HG03025 (cell line): ENCODE data around the gene ASB5.
A peak's percentile ranks its signal among the peaks of the same experiment; 100 is the strongest.
"Not testable (repeated sequence)": the region's sequence is repeated elsewhere in the genome, so short reads cannot be mapped to it uniquely, and the experiment has no call there.

Experiments used
- ATAC-seq: cut with Tn5 transposase; IDR thresholded peaks from one replicate; pipeline ENCODE4 v1.9.1; 2021; ENCODE audit warnings: mild to moderate bottlenecking, moderate library complexity; ENCODE audit not compliant: unreplicated experiment, low FRiP score

ASB5 gene

GRCh38 chr4:176279560-176279959 is 10.5 kb upstream of the ASB5 start:
- ATAC-seq, result not testable (repeated sequence)

DNA sequence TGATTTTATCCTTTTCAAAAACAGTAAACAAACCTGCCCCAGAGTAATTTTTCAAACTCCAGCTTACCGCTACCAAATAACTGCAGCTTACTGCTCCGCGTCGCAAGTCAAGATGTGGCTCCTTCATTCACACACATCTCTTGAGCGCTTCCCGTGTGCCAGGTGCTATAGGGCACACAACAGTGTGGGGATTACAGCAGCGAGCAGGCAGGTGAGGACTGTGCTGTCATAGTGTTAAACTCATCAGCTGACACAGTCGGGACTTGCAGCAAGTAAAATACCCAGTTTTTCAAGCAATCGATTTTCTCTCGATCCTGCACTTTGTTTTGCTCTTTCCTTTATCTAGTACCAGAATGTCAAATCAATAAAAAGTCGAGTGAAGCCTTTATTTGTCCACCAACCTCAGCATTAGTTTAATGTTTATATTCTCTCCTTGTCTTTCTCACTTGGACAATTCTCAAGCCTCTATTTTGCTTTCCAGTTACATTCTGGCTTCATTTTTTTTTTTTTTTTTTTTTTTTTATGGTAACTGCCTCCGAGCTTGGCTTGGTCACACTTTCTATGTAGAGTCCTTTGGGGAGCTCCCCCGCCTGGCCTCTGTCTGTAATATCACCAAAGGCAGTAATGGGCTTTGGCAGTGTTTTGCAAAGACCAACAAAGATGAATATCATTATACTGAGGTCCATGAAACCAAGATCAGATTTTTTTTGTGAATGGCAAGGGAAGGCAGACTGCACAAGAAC is 8.3 kb upstream of the ASB5 start:
- ATAC-seq, result peak; percentile 92

GRCh38 chr4:176276710-176277109 is 7.7 kb upstream of the ASB5 start:
- no peak for ATAC-seq

DNA sequence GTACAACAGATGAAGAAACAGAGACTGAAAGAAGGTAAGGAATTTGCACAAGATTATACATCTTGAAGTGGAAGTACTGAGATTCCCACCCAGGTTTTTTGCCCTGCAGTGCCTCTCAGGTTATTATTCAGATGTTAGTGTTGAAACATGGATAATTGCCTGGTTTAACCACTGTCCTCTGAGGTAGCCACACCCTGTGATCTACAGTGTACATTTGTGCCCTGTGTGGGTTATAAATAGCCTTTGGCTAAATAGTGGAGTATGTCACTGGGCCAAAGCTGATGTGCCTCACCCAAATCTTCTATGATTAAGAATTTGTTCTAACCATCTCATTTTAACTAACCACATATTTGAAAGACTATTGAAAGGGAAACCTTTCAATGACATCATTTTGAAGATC is 5.4 kb upstream of the ASB5 start:
- no peak for ATAC-seq

- no peak for ATAC-seq
Measured at GRCh38 chr4:176273736-176274135, 4.7 kb upstream of the ASB5 start.

DNA sequence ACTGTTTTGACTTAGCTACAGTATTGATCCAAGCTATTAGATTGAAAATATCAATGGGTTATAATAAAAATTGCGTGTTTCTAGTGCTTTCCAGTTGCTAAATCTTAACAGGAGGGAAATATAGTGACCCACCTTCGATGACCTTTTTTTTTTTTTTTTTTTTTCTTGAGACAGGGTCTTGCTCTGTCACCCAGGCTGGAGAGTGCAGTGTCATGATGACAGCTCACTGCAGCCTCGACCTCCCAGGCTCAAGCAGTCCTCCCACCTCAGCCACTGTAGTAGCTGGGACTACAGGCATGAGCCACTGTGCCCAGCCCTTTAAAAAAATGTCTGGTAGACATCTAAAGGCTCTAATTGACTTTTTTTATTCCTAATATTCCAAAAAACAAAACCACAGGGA is 3.8 kb upstream of the ASB5 start:
- ATAC-seq, result no peak

DNA sequence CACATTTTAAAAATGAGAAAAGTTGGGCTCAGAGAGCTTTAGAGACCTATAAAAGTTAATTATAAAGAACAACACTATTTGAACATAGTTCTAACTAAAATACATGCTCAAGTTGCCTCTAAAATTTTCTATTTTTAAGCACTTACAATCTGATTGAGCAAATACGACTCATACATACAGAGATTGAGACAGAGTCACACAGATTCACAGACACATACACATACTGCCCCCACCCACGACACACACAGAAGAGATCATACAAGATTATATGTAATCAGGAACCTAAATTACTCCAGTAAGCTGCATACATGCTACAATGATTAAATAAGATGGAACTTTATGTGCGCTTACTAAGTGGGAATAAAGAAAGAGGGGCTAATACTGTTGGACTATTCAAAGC is 2.7 kb upstream of the ASB5 start:
- no peak for ATAC-seq

- no peak for ATAC-seq
Measured at GRCh38 chr4:176270669-176271068, 1.6 kb upstream of the ASB5 start.

DNA sequence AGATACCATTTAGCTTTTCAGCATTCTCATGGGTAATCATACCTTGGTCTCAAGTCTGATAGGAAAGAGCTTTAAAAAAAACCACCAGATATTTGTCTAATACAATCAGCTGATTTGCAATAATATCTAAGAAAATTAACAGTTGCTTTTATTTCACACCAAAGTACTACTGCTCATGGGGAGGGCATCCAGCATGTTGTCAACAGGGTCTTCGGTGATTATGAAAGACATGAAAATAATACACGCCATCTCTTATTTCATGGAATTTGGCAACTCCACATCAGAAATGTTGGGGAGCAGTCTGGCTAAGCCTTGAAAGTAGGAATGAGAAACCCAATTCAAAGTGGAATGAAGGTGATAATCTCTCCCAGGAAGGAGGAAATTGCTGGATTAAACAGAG is 3.0 kb downstream of the ASB5 start:
- no peak for ATAC-seq

DNA sequence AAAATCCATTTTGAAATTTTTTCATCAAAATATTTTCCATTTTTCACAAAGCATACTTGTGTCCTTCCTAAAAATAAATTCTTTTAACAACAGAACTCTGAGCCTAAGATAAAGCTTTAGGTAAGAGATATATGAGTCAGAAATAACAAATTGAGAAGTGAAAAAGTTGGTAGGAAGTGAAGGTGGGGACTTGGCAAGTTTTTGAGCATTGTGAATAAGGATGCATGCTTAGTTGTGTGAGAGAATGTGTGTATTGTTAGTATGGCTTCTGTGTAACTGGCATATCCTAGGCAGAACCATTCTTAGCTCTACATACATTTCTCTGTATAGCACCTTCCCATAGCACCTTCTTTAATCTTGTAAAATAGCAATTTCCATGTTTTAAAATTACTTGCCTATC is 6.8 kb downstream of the ASB5 start:
- peak; percentile 99 for ATAC-seq

DNA sequence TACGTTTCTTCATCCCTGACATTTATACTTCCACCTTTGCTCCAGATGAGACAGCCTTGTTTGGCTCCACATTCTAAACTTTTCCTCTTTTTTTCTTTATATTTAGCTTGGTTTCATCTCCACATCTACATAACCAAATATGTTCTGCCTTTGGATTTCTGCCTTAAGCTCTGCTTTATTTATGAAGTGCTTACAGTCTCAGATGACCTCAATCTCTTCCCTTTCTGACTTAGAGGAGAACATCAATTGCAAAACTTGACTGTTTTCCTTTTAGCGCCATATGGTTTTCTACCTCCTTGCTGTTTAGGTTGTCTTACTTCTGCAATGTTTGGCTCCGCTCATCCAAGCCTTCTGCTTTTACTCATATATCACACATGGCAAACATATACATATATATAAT is 7.5 kb downstream of the ASB5 start:
- ATAC-seq, result no peak

DNA sequence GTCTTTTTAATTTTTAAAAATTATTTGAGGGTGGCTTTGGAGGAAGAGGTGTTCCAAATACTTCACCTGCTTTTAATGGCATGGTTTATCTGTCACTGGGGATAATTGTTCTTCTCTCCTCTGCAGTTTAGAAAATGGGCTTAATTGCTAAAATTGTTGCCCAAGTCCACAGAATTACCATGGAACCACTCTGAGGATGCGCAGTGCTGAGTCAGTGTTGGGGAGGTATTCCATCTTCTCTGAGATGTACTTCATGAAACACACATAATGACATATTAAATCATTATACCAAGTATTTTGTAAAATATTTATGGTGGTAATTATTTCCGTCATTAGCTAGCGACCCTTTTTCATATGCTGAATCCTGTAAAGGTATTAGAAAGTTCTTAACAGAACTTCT is 8.0 kb downstream of the ASB5 start:
- ATAC-seq, result no peak

DNA sequence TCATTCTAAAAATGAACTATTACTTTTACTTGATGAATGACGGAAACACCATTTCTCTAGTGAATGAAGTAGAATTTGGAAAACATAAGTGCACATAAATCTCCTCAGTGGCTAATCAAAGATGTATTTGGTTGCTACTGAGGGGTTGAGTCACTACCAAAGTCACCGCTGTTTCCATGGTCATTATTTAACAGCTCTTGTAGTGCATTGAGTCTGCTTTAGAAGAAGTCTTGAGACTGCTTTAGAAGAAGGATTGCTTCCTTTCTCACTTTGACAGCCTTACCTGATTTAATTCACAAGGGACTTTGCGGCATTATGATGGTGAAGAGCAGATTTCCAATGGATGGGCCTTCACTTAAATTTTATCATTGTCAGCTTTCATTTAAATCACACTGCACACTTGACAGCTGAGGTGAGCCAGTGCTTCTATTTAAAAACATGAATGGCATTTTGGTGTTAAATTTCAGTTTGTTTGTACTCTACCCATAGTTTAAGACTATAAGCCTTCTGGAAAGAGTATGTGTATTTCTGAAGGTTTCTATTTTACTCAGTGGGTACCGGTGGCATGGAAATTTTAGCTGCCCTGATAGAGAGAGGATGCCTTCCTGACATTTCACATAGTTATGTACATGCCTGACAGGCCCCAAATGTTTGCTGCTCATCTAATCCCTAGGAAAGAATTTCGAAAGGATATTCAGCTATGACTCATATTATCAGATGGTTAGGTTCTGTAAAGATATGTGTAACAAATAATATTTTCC is 9.5 kb downstream of the ASB5 start:
- no peak for ATAC-seq

DNA sequence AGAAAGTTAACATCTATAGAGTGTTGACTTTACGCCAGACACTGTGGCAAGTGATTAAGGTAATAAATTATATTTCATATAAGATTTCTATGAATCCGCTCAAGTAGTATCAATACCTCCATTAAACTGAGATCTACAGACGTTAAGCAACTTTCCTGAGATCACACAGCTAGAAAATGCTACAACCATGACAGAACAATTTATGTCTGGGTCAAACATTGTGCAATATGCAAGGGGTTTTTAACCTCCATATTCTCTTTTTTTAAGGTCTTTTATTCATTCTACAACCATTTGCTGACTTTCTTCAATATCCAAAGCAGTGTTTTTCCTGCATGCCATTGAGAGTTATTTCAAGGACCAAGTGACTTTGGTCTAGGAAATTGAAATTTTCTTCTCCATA is 10.9 kb downstream of the ASB5 start:
- ATAC-seq, result no peak

GRCh38 chr4:176256921-176257320 is 12.1 kb downstream of the ASB5 start:
- ATAC-seq, result no peak

GRCh38 chr4:176242764-176243347 is 26.2 kb downstream of the ASB5 start:
- ATAC-seq, result no peak

DNA sequence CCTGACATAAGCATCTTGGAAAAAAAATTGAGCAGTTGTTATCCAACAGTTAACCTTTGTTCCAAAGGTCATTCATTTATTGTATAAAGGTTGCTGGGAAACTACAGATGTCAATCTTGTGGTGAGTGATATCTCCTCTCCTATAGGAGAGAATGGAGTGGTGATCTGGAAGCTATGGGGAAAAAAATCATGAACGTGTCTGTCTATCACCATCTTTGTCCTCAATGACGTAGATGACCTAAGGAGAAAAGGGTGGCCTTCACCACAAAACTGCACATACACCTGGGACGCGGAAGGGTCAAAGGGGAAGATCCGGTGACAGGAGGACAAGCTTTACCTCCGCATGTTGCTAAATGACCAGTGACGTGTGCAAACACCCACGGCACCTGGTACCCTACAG is 27.3 kb downstream of the ASB5 start:
- ATAC-seq, result no peak

GRCh38 chr4:176238826-176239225 is 30.2 kb downstream of the ASB5 start:
- no peak for ATAC-seq

DNA sequence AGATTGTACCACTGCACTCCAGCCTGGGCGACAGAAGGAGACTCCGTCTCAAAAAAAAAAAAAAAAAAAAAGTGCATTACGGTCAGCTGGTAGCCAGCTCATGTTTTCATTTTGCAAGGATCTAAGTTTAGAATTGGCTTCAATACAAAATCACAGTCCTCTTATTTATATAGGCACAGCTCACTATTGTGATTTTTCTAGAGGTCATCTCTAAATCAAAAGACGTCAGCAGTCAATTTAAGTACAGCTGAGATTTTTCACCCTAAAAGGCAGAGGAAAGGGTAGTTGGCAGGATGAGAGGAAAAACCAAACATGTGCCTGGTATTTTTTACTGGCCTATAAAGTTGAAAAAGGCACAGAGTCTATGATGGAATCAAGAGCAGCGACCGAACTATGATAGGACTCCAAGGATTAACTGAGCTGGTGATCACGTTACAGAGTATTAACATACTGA is 30.8 kb downstream of the ASB5 start:
- ATAC-seq, result no peak

DNA sequence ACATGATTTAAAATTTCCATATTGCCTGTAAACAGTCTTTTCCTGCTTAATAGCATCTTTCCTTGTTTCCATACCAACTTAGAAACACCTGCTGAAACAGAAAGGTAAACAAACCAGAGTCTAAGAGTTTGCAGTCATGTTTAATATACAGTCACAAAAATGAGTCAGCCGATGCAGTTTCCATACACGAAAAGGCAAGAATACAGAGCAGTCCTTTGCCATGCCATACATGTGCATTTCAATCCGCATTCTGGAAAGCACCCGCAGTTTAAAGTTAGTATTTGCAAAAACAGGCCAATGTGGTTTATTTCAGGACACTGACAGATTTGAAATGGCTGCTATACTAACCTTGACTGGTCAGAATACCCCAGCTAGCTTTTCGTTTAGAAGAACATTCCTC is 32.1 kb downstream of the ASB5 start:
- no peak for ATAC-seq

GRCh38 chr4:176230836-176231235 is 38.2 kb downstream of the ASB5 start:
- ATAC-seq, result no peak

DNA sequence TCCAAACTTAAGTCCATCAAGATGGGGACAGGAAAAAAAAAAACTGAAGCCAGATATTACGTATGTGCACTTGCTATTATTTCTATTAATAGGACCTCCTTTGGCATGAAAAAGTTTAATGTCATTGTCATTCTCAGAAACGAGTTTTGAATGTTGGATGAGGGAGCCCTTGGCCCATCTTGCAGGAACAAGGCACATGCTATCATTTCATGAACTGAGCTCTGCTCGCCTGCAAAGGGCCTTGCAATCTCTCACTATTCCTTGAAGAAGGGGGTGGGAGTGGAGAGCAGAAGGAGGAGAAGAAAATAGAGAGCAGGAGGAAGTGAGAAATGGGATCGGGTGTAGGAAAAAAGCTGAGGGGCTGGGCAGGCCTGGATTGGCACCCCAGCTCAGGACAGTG is 39.4 kb downstream of the ASB5 start:
- no peak for ATAC-seq
